Left lung (tissue), 10 donors: Measurements from ENCODE around the gene PQBP1. TPM values are rescaled to one million over a fixed set of nuclear protein-coding genes. Genes with fewer than 3 reads are reported as not detected.

ENCODE experiments used
- ATAC-seq: fragments of 200-7000 bp; cut with Tn5 transposase; one replicate; pipeline ENCODE4 v1.9.1; 2020; ENCODE audit warnings: moderate library complexity
- DNase-seq, 4 donors: peaks; one replicate each; pipeline ENCODE4 v3.0.0-alpha.2; 2013 to 2020
- H3K27ac ChIP-seq, 2 donors: fragments of 200-600 bp; sonication (generic) in 1 of 2; one replicate each; pipeline versions ENCODE4 v1.5.0 to v1.8.0; 2020 to 2021
- H3K27me3 ChIP-seq, 2 donors: fragments of 200-600 bp; sonication (generic) in 1 of 2; one replicate each; pipeline versions ENCODE4 v1.5.0 to v1.8.0; 2020 to 2021
- H3K36me3 ChIP-seq, 2 donors: fragments of 200-600 bp; sonication (generic) in 1 of 2; one replicate each; pipeline versions ENCODE4 v1.5.0 to v1.8.0; 2020 to 2021
- H3K4me1 ChIP-seq, 2 donors: fragments of 200-600 bp; one replicate each; pipeline ENCODE4 v1.8.0; 2021
- H3K4me3 ChIP-seq, 2 donors: fragments of 200-600 bp; sonication (generic) in 1 of 2; one replicate each; pipeline versions ENCODE4 v1.5.0 to v1.8.0; 2020 to 2021; ENCODE audit warnings: mild to moderate bottlenecking in 1 of 2
- H3K9me3 ChIP-seq, 2 donors: fragments of 200-600 bp; sonication (generic) in 1 of 2; one replicate each; pipeline versions ENCODE4 v1.5.0 to v1.8.0; 2020 to 2021
- intact Hi-C, 2 donors: fragments of 100-400 bp; cut with DNase I; formaldehyde crosslinking; loops; one replicate each; pipeline versions ENCODE4 v1.11.2 to v1.14.2; 2022
- polyA plus RNA-seq, 6 donors: library from polyadenylated mRNA; unstranded; fragments of 120-200 nt; gene quantifications; one replicate each; pipeline ENCODE4 v1.2.1, GENCODE V29; 2013; ENCODE audit not compliant: insufficient read length in 6 of 6
- total RNA-seq, 2 donors: library from RNA; stranded (reverse); fragmentation: NEBNext Ultra II Directional; extraction: Animal tissue kit (Norgen Biotek cat#: 25700); gene quantifications; one replicate each; pipeline ENCODE4 v1.2.1, GENCODE V29; 2021
- TF ChIP-seq, protein P1 (sequence below), 2 donors: fragments of 200-600 bp; sonication (generic) in 1 of 2; IDR thresholded peaks; one replicate each; pipeline versions ENCODE4 v1.5.0 to v1.8.0; 2021; ENCODE audit warnings: antibody characterized with exemption in 2 of 2
- donor health status: DM: no; HTN: yes; CAD: no.
- donor health status: DM: no; HTN: no; CAD: no.

PQBP1 gene
- total and polyA plus RNA-seq, 8 donors: 56.3 to 84.6 (median 77.9) TPM

GRCh38 chrX:48935301-48935670, 37.6 kb downstream of the PQBP1 start:
- no peak overlapping the region for H3K4me3 ChIP-seq
- H3K27me3 ChIP-seq: no peaks in the 10 kb centered on the region
- peaks cover 0 to 22% of the 10 kb centered on the region in 2 donors for H3K36me3 ChIP-seq
- peaks cover 4 to 55% of the 10 kb centered on the region in 2 donors for H3K4me1 ChIP-seq
- H3K27ac ChIP-seq: peak overlapping the region in 1 of 2 donors; percentile 64
- ATAC-seq (no peak), DNase-seq (no peak)
- TF ChIP-seq, protein P1, sequence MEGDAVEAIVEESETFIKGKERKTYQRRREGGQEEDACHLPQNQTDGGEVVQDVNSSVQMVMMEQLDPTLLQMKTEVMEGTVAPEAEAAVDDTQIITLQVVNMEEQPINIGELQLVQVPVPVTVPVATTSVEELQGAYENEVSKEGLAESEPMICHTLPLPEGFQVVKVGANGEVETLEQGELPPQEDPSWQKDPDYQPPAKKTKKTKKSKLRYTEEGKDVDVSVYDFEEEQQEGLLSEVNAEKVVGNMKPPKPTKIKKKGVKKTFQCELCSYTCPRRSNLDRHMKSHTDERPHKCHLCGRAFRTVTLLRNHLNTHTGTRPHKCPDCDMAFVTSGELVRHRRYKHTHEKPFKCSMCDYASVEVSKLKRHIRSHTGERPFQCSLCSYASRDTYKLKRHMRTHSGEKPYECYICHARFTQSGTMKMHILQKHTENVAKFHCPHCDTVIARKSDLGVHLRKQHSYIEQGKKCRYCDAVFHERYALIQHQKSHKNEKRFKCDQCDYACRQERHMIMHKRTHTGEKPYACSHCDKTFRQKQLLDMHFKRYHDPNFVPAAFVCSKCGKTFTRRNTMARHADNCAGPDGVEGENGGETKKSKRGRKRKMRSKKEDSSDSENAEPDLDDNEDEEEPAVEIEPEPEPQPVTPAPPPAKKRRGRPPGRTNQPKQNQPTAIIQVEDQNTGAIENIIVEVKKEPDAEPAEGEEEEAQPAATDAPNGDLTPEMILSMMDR (IDR thresholded peaks at IDR 0.05): no peak
- H3K9me3 ChIP-seq: no peaks in the 10 kb centered on the region
- intact Hi-C loops: no loop called here

- TF ChIP-seq, protein P1 (IDR thresholded peaks at IDR 0.05): no peak
Observed at GRCh38 chrX:48936429-48937053, 38.8 kb downstream of the PQBP1 start.

GRCh38 chrX:48937054-48937907, 39.6 kb downstream of the PQBP1 start:
- DNase-seq (peak in 3 of 4 donors; percentile 41 to 86 (median 81)), ATAC-seq (peak; percentile 82)
- H3K9me3 ChIP-seq: no peaks in the 10 kb centered on the region
- no peaks in the 10 kb centered on the region for H3K27me3 ChIP-seq
- intact Hi-C loops: no loop called here
- TF ChIP-seq, protein P1 (IDR thresholded peaks at IDR 0.05): no peak
- peak overlapping the region; percentile 61 to 93 for H3K27ac ChIP-seq
- H3K36me3 ChIP-seq: peaks cover 0 to 19% of the 10 kb centered on the region in 2 donors
- H3K4me1 ChIP-seq: peaks cover 4 to 67% of the 10 kb centered on the region in 2 donors
- no peak overlapping the region for H3K4me3 ChIP-seq

More at GRCh38 chrX:48936429-48937053, 38.8 kb downstream of the PQBP1 start:
- peak overlapping the region in 1 of 2 donors; percentile 93 for H3K27ac ChIP-seq
- DNase-seq (no peak), ATAC-seq (no peak)
- no peaks in the 10 kb centered on the region for H3K9me3 ChIP-seq
- no peaks in the 10 kb centered on the region for H3K27me3 ChIP-seq
- intact Hi-C loops: no loop called here
- H3K4me1 ChIP-seq: peaks cover 4 to 65% of the 10 kb centered on the region in 2 donors
- H3K36me3 ChIP-seq: peaks cover 0 to 19% of the 10 kb centered on the region in 2 donors
- no peak overlapping the region for H3K4me3 ChIP-seq

GRCh38 chrX:48938721-48939425, 41.1 kb downstream of the PQBP1 start:
- H3K9me3 ChIP-seq: no peaks in the 10 kb centered on the region
- ATAC-seq: no peak
- H3K27me3 ChIP-seq: no peaks in the 10 kb centered on the region
- H3K4me1 ChIP-seq: peaks cover 4 to 67% of the 10 kb centered on the region in 2 donors
- H3K4me3 ChIP-seq: no peak overlapping the region
- H3K36me3 ChIP-seq: peaks cover 0 to 11% of the 10 kb centered on the region in 2 donors
- intact Hi-C loops: no loop called here
- TF ChIP-seq, protein P1 (IDR thresholded peaks at IDR 0.05): no peak
- DNase-seq: no peak
- peak overlapping the region in 1 of 2 donors; percentile 93 for H3K27ac ChIP-seq
